ENCODE data around the gene TIMM50.

Gene TIMM50

GRCh38 chr19:39502640-39503417 is 22.2 kb downstream of the TIMM50 start:
- DNase-seq, result peak; percentile 76

- no peak for DNase-seq
These were observed 25.9 kb downstream of the TIMM50 start for GRCh38 chr19:39506598-39506943.

GRCh38 chr19:39506944-39507714 is 26.5 kb downstream of the TIMM50 start:
- peak; percentile 58 for DNase-seq

GRCh38 chr19:39507715-39508364 is 27.2 kb downstream of the TIMM50 start:
- DNase-seq, result no peak

GRCh38 chr19:39508629-39509028 is 28.0 kb downstream of the TIMM50 start:
- no peak for DNase-seq

GRCh38 chr19:39509233-39509632 is 28.6 kb downstream of the TIMM50 start:
- no peak for DNase-seq

GRCh38 chr19:39512988-39513387 is 32.4 kb downstream of the TIMM50 start:
- no peak for DNase-seq

- no peak for DNase-seq
These were observed 34.4 kb downstream of the TIMM50 start, which contains the start of gene SELENOV for GRCh38 chr19:39514840-39515550. Gene SELENOV, plus strand, starts transcription at chr19:39515139. Its CDS starts 74 bp downstream, at chr19:39515213.

- DNase-seq, result no peak
These were observed 35.0 kb downstream of the TIMM50 start for GRCh38 chr19:39515551-39516191.

- DNase-seq, result no peak
These were observed 35.6 kb downstream of the TIMM50 start for GRCh38 chr19:39516270-39516669.

- DNase-seq, result no peak
These were observed 36.8 kb downstream of the TIMM50 start for GRCh38 chr19:39517432-39517831.

- no peak for DNase-seq
These were observed 37.8 kb downstream of the TIMM50 start for GRCh38 chr19:39518458-39518857.

GRCh38 chr19:39518975-39519374 is 38.3 kb downstream of the TIMM50 start:
- no peak for DNase-seq

- DNase-seq, result no peak
These were observed 40.2 kb downstream of the TIMM50 start for GRCh38 chr19:39520541-39521484.

GRCh38 chr19:39524495-39524894 is 43.9 kb downstream of the TIMM50 start:
- no peak for DNase-seq

GRCh38 chr19:39525205-39525604 is 44.6 kb downstream of the TIMM50 start:
- DNase-seq, result no peak

- no peak for DNase-seq
These were observed 51.2 kb downstream of the TIMM50 start for GRCh38 chr19:39531834-39532232.

- peak; percentile 95 for DNase-seq
These were observed 51.8 kb downstream of the TIMM50 start, which contains the start of gene EID2B for GRCh38 chr19:39532233-39533002. Gene EID2B, minus strand, starts transcription at chr19:39532852. Its CDS starts 50 bp downstream, at chr19:39532802.

- DNase-seq, result no peak
These were observed 52.4 kb downstream of the TIMM50 start for GRCh38 chr19:39533003-39533512.

GRCh38 chr19:39533791-39534190 is 53.2 kb downstream of the TIMM50 start:
- DNase-seq, result no peak

Data from GDM1 (cell line).